DND-41 (cell line): ENCODE data around the gene PHACTR1.

ENCODE experiments used
- CTCF ChIP-seq: IDR thresholded peaks from 2 replicates; pipeline ENCODE4 v1.5.1; 2012; ENCODE audit warnings: borderline replicate concordance, low read length, moderate library complexity, mild to moderate bottlenecking; ENCODE audit not compliant: poor library complexity, severe bottlenecking; ENCODE audit errors: extremely low read depth
- EZH2 ChIP-seq: IDR thresholded peaks from 3 replicates; pipeline ENCODE4 v1.6.1; 2012; ENCODE audit warnings: borderline replicate concordance, low read depth, mild to moderate bottlenecking, moderate library complexity, low read length, inconsistent platforms; ENCODE audit not compliant: severe bottlenecking

GRCh38 chr6:12826584-12826983 lies 110.0 kb downstream of the PHACTR1 start:
- TF ChIP-seq EZH2 (no peak), CTCF (no peak)
